ENCODE results near the gene MPP4. TPM values are rescaled to one million over a fixed set of nuclear protein-coding genes. Genes with fewer than 3 reads are reported as not detected.

MPP4 gene
- total and polyA plus RNA-seq, 9 of the 15 experiments (the other 6 are each of a cell fraction or from before 2014, with no cell fraction given): 0.03 to 0.08 TPM; not detected in 7

DNA sequence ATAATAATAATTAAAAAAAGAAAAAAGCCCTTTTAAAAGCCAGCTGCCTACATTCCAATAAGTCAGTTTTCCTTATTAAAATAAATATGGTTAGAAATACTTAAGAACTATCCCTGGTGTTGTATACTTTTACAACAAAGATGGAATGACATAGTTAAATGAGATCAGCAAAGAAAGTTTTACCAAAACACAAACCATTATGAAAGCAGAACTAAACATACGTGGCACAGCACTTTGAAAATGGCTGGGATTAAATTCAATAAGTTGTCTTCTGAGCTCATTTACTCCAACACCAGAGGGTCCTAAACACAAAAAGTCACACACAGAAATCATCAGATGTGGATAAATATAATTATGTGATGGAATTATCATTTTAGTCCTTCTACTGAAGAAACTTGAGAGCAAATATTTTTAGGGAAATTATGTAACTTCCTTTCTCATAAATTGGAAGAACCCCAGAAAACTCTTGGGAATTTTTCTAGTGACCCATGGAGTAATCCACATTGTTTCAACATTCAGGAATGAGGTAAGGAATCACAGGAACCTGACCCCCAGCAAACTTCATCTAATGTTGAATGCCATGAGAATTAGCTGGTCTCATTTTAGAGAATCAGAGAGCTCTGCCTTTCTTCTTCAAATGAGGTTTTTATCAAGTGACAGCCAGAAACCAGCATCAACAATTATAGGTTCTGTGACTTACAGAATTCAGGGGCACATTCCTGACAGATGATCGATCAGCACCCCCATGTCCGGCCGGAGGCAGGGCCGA is 43.6 kb downstream of the MPP4 start:
- H3K27ac ChIP-seq (ENCODE audit: extremely low read depth, low read depth, low read length): no peak overlapping the region
- BruUV-seq (replicated peaks): no TSS peak

DNA sequence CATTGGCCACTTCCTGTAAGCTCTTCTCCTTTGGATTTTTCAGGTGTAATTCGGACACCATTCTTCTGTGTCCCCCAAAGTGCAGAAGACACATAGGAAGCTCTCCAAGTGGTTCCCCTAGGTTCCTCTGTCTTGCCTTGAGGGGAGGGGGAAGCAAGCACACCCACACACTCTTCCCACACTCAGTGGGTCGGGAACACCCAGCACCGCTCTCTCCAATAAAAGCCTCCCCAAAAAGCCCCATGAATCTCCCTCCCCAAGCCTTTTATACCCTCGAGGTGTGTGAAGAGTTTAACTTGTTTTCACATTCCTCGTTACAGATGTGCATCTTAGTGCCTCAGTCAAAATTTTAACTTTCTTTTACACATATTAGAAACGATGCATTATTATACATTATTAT is 45.2 kb downstream of the MPP4 start:
- ChIA-PET POLR2A (interaction anchor here (0.6 kb wide), 1 partner anchor 202 kb away, joined by 3 read pairs; the partner anchor contains the start of gene STRADB), CTCF (ENCODE audit: low intra/inter-chr PET ratio) (no interaction called here)
- TF ChIP-seq, protein P1, sequence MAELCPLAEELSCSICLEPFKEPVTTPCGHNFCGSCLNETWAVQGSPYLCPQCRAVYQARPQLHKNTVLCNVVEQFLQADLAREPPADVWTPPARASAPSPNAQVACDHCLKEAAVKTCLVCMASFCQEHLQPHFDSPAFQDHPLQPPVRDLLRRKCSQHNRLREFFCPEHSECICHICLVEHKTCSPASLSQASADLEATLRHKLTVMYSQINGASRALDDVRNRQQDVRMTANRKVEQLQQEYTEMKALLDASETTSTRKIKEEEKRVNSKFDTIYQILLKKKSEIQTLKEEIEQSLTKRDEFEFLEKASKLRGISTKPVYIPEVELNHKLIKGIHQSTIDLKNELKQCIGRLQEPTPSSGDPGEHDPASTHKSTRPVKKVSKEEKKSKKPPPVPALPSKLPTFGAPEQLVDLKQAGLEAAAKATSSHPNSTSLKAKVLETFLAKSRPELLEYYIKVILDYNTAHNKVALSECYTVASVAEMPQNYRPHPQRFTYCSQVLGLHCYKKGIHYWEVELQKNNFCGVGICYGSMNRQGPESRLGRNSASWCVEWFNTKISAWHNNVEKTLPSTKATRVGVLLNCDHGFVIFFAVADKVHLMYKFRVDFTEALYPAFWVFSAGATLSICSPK (IDR thresholded peaks at IDR 0.05; ENCODE audit: borderline replicate concordance): no peak
- TF ChIP-seq, protein P2, sequence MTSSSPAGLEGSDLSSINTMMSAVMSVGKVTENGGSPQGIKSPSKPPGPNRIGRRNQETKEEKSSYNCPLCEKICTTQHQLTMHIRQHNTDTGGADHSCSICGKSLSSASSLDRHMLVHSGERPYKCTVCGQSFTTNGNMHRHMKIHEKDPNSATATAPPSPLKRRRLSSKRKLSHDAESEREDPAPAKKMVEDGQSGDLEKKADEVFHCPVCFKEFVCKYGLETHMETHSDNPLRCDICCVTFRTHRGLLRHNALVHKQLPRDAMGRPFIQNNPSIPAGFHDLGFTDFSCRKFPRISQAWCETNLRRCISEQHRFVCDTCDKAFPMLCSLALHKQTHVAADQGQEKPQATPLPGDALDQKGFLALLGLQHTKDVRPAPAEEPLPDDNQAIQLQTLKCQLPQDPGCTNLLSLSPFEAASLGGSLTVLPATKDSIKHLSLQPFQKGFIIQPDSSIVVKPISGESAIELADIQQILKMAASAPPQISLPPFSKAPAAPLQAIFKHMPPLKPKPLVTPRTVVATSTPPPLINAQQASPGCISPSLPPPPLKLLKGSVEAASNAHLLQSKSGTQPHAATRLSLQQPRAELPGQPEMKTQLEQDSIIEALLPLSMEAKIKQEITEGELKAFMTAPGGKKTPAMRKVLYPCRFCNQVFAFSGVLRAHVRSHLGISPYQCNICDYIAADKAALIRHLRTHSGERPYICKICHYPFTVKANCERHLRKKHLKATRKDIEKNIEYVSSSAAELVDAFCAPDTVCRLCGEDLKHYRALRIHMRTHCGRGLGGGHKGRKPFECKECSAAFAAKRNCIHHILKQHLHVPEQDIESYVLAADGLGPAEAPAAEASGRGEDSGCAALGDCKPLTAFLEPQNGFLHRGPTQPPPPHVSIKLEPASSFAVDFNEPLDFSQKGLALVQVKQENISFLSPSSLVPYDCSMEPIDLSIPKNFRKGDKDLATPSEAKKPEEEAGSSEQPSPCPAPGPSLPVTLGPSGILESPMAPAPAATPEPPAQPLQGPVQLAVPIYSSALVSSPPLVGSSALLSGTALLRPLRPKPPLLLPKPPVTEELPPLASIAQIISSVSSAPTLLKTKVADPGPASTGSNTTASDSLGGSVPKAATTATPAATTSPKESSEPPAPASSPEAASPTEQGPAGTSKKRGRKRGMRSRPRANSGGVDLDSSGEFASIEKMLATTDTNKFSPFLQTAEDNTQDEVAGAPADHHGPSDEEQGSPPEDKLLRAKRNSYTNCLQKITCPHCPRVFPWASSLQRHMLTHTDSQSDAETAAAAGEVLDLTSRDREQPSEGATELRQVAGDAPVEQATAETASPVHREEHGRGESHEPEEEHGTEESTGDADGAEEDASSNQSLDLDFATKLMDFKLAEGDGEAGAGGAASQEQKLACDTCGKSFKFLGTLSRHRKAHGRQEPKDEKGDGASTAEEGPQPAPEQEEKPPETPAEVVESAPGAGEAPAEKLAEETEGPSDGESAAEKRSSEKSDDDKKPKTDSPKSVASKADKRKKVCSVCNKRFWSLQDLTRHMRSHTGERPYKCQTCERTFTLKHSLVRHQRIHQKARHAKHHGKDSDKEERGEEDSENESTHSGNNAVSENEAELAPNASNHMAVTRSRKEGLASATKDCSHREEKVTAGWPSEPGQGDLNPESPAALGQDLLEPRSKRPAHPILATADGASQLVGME (CRISPR knock-in tag; IDR thresholded peaks at IDR 0.05): no peak
- TF ChIP-seq ZNF217 (CRISPR knock-in tag; IDR thresholded peaks at IDR 0.05) (no peak), ZNF707 (CRISPR knock-in tag; conservative IDR thresholded peaks at IDR 0.05) (no peak), SLC30A9 (CRISPR knock-in tag; IDR thresholded peaks at IDR 0.05) (no peak)

More for the DNA sequence above, 43.6 kb downstream of the MPP4 start:
- intact Hi-C loops (cut with micrococcal nuclease) (no loop called here), in situ Hi-C loops (cut with MboI) (no loop called here)
- ATAC-seq (no peak), DNase-seq (ENCODE audit: extremely low read depth in 1 of 4, low spot score in 3 of 4) (no peak), FAIRE-seq (no peak)
- no peak for TF ChIP-seq ZNF24 (IDR thresholded peaks at IDR 0.05)
- TF ChIP-seq E2F3 (CRISPR knock-in tag; IDR thresholded peaks at IDR 0.05): no peak
- no peak for TF ChIP-seq NFRKB (IDR thresholded peaks at IDR 0.05; ENCODE audit: low read depth)
- no peak for TF ChIP-seq KLF16 (IDR thresholded peaks at IDR 0.05)
- Histone ChIP-seq H3K79me2 (ENCODE audit: control insufficient read depth, insufficient read depth, low read length) (no peaks in the 10 kb centered on the region), H3K9ac (ENCODE audit: insufficient read depth in 1 of 2, low read depth in 2 of 2, low read length in 2 of 2) (no peak overlapping the region), H3K9me1 (ENCODE audit: control insufficient read depth, insufficient read depth, low read length) (no peaks in the 10 kb centered on the region), H3K4me1 (replicated peaks in 1 of 2; ENCODE audit: control insufficient read depth in 2 of 2, insufficient read depth in 2 of 2, low read length in 2 of 2) (no peaks in the 10 kb centered on the region), H4K20me1 (replicated peaks; ENCODE audit: control insufficient read depth, insufficient read depth, low read length) (no peaks in the 10 kb centered on the region), H3K4me2 (ENCODE audit: insufficient read depth, low read length) (no peak overlapping the region), H3K9me3 (replicated peaks; ENCODE audit: control insufficient read depth, insufficient read depth, low read depth, low read length) (no peaks in the 10 kb centered on the region), H3K27me3 (ENCODE audit: control insufficient read depth in 2 of 2, insufficient read depth in 2 of 2, low read length in 2 of 2) (peaks cover 0 to 10% of the 10 kb centered on the region in 2 experiments; a peak in 2 of 5 replicates), H3K4me3 (no peak overlapping the region), H3K36me3 (ENCODE audit: control insufficient read depth, insufficient read depth, low read length) (no peaks in the 10 kb centered on the region), H2AFZ (ENCODE audit: low read depth, low read length) (no peak overlapping the region)
- 9% methylated on average over 5 of the region's 5 CpGs for WGBS (ENCODE audit: insufficient coverage, low coverage, missing lambda C conversion rate)
- CTCF ChIA-PET (ENCODE audit: low intra/inter-chr PET ratio): no interaction called here
- POLR2A ChIA-PET: no interaction called here

More for the DNA sequence above, 45.2 kb downstream of the MPP4 start:
- Histone ChIP-seq H3K27me3 (ENCODE audit: control insufficient read depth in 2 of 2, insufficient read depth in 2 of 2, low read length in 2 of 2) (peaks cover 0 to 10% of the 10 kb centered on the region in 2 experiments; a peak in 2 of 5 replicates), H3K4me3 (no peak overlapping the region), H3K79me2 (ENCODE audit: control insufficient read depth, insufficient read depth, low read length) (no peaks in the 10 kb centered on the region), H3K36me3 (ENCODE audit: control insufficient read depth, insufficient read depth, low read length) (no peaks in the 10 kb centered on the region), H3K9me1 (ENCODE audit: control insufficient read depth, insufficient read depth, low read length) (no peaks in the 10 kb centered on the region), H3K4me2 (ENCODE audit: insufficient read depth, low read length) (no peak overlapping the region), H3K9me3 (replicated peaks; ENCODE audit: control insufficient read depth, insufficient read depth, low read depth, low read length) (no peaks in the 10 kb centered on the region), H2AFZ (ENCODE audit: low read depth, low read length) (no peak overlapping the region), H3K4me1 (replicated peaks in 1 of 2; ENCODE audit: control insufficient read depth in 2 of 2, insufficient read depth in 2 of 2, low read length in 2 of 2) (no peaks in the 10 kb centered on the region), H4K20me1 (replicated peaks; ENCODE audit: control insufficient read depth, insufficient read depth, low read length) (no peaks in the 10 kb centered on the region), H3K9ac (ENCODE audit: insufficient read depth in 1 of 2, low read depth in 2 of 2, low read length in 2 of 2) (no peak overlapping the region), H3K27ac (ENCODE audit: extremely low read depth, low read depth, low read length) (no peak overlapping the region)
- intact Hi-C loops (cut with micrococcal nuclease) (no loop called here), in situ Hi-C loops (cut with MboI) (no loop called here)
- ATAC-seq: no peak
- 3% methylated on average over 4 of the region's 6 CpGs for WGBS (ENCODE audit: insufficient coverage, low coverage, missing lambda C conversion rate)
- no TSS peak for BruUV-seq (replicated peaks)
- no peak for FAIRE-seq
- DNase-seq (ENCODE audit: extremely low read depth in 1 of 4, low spot score in 3 of 4): no peak

Measured in K562 (cell line).